NCI-H128 (cell line): ENCODE measurements around the gene FAM120A.

Source experiments
- DNase-seq: peaks from one replicate; lab custom pipeline; 2025; ENCODE audit not compliant: unreplicated experiment; lab: John Stamatoyannopoulos, UW

FAM120A gene

DNA sequence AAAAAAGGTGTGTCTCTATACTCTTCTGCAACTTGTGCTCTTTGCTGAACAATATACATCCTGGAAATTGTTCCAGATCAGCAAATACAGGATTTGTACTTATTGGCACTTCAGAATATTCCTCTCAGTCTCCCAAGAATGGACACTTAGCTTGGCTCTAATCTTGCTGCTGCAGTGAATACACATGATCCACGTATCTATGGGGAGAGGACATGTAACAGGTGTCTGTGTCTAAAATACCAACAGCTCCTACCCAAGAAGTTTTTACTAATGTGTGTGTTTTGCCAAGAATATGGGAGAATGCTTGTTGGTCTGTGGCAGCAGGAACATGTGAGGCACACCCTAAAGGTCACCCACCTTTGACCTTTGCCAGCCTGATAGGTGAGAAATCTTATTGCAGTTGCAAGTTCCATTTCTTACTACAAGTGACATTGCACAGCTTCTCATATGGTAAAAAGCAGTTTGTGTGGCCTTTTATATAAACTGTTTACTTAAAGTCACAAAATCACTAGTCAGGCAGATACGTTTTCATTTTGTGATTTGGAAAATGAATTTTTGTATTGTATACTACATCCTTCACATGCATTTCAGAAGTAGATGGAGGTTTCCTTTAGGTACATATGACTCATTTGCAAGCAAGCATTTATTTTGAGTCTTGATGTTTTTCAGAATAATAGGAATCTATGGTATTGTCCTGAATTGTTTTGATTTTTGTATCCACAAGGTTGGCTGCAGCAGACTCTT lies 160.7 kb downstream of the FAM120A start:
- no peak for DNase-seq

DNA sequence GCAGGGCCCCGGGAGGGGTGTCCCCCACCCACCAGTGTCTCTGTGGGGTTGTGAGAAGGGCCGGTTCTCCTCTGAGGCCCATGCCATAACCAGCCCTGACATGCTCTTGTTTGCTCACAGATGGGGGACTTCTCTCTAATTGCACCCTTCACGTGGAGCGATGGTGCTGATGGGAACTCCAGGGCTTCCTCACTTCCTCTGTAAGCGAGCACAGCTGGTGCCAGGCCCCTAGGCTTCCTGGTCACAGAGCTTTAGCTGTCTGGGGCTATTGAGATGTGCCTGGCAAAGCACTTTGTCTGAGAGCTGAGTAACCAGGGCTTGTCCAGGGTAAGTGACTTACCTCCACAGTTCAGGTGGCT lies 161.3 kb downstream of the FAM120A start:
- DNase-seq = no peak

DNA sequence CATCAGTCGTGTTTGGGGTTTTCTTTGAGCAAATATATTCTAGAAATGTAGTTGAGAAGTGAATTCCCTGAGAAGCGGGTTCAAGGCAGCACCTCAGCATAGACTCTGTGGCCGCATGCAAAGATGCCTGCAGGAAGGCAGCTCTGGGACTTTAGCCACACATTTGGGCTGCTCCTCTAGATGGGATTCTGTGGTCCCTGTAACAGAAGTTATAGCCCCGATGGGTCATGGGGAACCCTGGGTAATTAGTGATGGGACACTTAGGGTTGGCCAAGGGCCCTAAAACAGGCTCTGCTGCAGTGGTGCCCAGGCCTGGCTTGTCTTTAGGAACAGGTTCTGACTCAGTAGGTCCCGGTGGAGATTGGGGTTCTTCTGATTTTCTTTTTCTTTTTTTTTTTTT lies 161.7 kb downstream of the FAM120A start:
- no peak for DNase-seq

DNA sequence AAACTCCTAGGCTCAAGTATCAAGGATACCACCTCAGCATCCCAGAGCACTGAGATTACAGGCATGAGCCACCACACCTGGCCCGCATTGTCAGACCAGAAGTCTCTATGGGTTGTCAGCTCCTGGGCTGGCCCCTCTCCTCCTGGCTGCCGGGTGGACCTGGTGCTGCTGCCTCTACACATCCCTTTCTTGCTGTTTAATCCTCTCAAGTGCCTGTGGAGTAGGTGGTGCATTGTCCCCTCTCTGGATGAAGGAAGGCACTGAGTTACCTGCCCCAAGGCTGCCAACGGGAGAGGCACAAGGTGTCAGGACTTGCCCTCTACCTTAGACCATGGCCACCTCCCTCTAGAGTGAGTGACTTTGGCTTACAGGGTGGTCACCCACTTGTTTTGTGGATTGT lies 162.3 kb downstream of the FAM120A start:
- DNase-seq = no peak

DNA sequence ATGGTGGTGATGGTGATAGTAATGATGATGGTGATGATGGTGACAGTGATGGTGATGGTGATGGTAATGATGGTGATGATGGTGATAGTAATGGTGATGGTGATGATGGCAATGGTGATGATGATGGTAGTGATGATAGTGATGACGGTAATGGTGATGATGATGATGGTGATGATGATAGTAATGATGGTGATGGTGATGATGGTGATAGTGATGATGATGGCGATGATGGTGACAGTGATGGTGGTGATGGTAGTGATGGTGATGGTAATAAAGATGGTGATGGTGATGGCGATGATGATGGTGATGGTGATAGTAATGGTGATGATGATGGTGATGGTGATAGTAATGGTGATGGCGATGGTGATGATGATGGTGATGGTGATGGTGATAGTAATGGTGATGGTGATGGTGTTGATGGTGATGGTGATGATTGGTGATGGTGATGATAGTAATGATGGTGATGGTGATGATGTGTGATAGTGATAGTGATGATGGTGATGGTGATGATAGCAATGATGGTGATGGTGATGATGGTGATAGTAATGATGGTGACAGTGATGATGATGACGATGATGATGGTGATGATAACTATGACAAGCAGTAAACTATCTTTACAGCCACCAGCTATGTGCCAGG lies 163.5 kb downstream of the FAM120A start:
- no peak for DNase-seq
